Heart right ventricle (tissue), 16 donors: ENCODE data around the gene TOP1. TPM values are rescaled to one million over a fixed set of nuclear protein-coding genes. Genes with fewer than 3 reads are reported as not detected.

Experiments used
- ATAC-seq, 8 donors: fragments of 200-7000 bp; cut with Tn5 transposase; one replicate each; pipeline ENCODE4 v1.9.1; 2020; ENCODE audit warnings: mild to moderate bottlenecking in 8 of 8, moderate library complexity in 8 of 8, moderate number of reproducible peaks in 1 of 8
- DNase-seq, 2 donors: peaks; one replicate each; pipeline ENCODE4 v3.0.0-alpha.2; 2020
- H3K27ac ChIP-seq, 10 donors: fragments of 200-600 bp; sonication (generic) in 2 of 10; one replicate each; pipeline versions ENCODE4 v1.5.0 to v1.8.0; 2020 to 2022; ENCODE audit warnings: mild to moderate bottlenecking in 3 of 10
- H3K27me3 ChIP-seq, 7 donors: fragments of 200-600 bp; one replicate each; pipeline ENCODE4 v1.8.0; 2021 to 2022; ENCODE audit warnings: mild to moderate bottlenecking in 2 of 7
- H3K36me3 ChIP-seq, 9 donors: fragments of 200-600 bp; sonication (generic) in 1 of 9; one replicate each; pipeline versions ENCODE4 v1.5.0 to v1.8.0; 2020 to 2022; ENCODE audit warnings: mild to moderate bottlenecking in 2 of 9
- H3K4me1 ChIP-seq, 9 donors: fragments of 200-600 bp; sonication (generic) in 1 of 9; one replicate each; pipeline versions ENCODE4 v1.5.0 to v1.8.0; 2020 to 2022; ENCODE audit warnings: mild to moderate bottlenecking in 4 of 9
- H3K4me3 ChIP-seq, 10 donors: fragments of 200-600 bp; sonication (generic) in 2 of 10; one replicate each; pipeline versions ENCODE4 v1.5.0 to v1.8.0; 2020 to 2022; ENCODE audit warnings: mild to moderate bottlenecking in 7 of 10, moderate library complexity in 2 of 10
- H3K9me3 ChIP-seq, 11 donors: fragments of 200-600 bp in 10 of 11; sonication (generic) in 2 of 11; one replicate each; pipeline versions ENCODE4 v1.5.0 to v1.8.0; 2013 to 2022; ENCODE audit warnings: mild to moderate bottlenecking in 2 of 11, control low read depth in 1 of 11, moderate library complexity in 1 of 11
- CTCF ChIP-seq, 9 donors: fragments of 200-600 bp; sonication (generic) in 2 of 9; IDR thresholded peaks; one replicate each; pipeline versions ENCODE4 v1.5.0 to v1.8.0; 2021 to 2022; ENCODE audit warnings: antibody characterized with exemption in 9 of 9, mild to moderate bottlenecking in 5 of 9, moderate library complexity in 1 of 9
- WGBS, 2 donors: extraction: QIAGEN DNeasy Blood & Tissue Kit; methylation state at CpG; one replicate each; pipeline ENCODE4 v1.1.7; 2013; ENCODE audit warnings: inconsistent platforms in 1 of 2; 5-methylcytosine and 5-hydroxymethylcytosine counted together
- intact Hi-C, 10 donors: fragments of 100-400 bp; cut with DNase I; formaldehyde crosslinking; loops; one replicate each; pipeline versions ENCODE4 v1.11.1 to v1.14.2; 2022
- long read RNA-seq, 3 donors: library from polyadenylated mRNA; unstranded; transcript quantifications; one replicate each; pipeline ENCODE4 v2.0.0, GENCODE V29; 2020 to 2021
- polyA plus RNA-seq, 2 donors: library from polyadenylated mRNA; stranded (reverse); fragments of 200-250 nt; gene quantifications; one replicate each; pipeline ENCODE4 v1.2.3, GENCODE V29; 2013
- total RNA-seq, 10 donors: library from RNA; stranded (reverse); fragmentation: NEBNext Ultra II Directional in 3 of 10; extraction: Animal tissue kit (Norgen Biotek cat#: 25700) in 3 of 10; gene quantifications; one replicate each; pipeline versions ENCODE4 v1.2.1 to v1.2.4, GENCODE V29; 2021 to 2023
- donor health status: Arrhythmogenic right ventricular cardiomyopathy.
- donor health status: ischemic (EF 13 %, LVEDD 7.1; RV severe dilation, severe dysfunction).
- donor health status: healthy with polysubstance abuse.
- donor health status: DM: no; HTN: yes; CAD: no.
- donor health status: DM: no; HTN: no; CAD: no.
- donor health status: ischemic (EF 25% LVEDD 6.9; RV normal size, moderate dysfunction).
- donor health status: ischemic (EF 25% LVEDD 5.7; RV mildly dilated, moderate dysfunction).
- donor health status: healthy.
- donor health status: DM: yes; HTN: yes; CAD: no.
- donor health status: Ischemic cardiomyopathy.
- donor health status: ischemic (EF 35%, LVEDD 5.7; RV mildly dilated, moderate dysfunction).
- donor health status: nonischemic (EF 11% LVEDD 7.7; RV severe dilation, severe dysfunction).
- donor health status: DM: yes; HTN: yes; CAD: no.
- donor health status: PGD.
- donor health status: ischemic (EF 29% LVEDD 5.4; RV normal size, mild dysfunction).
- donor health status: nonischemic (EF 23%, LVEDD 6.1; RV moderate dilation, normal function).

The TOP1 gene
- total RNA-seq (10 to 100 TPM; 19.3 to 28.3 (median 23.8) TPM), polyA plus RNA-seq (10 to 100 TPM; 13.5 to 15.0 TPM)
- long read RNA-seq, donor 1, transcript TOP1-201 (21 exons, 3,738 nt), result major isoform, 8 of 15 reads
- long read RNA-seq, donor 1, partial matches to known transcripts, result 6 of 15 reads
- long read RNA-seq, donor 1, other reads (novel, unspliced or antisense), result 1 of 15 reads
- long read RNA-seq, donor 2, partial matches to known transcripts, result 10 of 12 reads
- long read RNA-seq, donor 2, other reads (novel, unspliced or antisense), result 2 of 12 reads
- long read RNA-seq, donor 3, partial matches to known transcripts, result 15 of 15 reads
- long read RNA-seq, donor 3, other reads (novel, unspliced or antisense), result 0 of 15 reads

- ATAC-seq, result peak; percentile 98 to 99 (median 99)
- intact Hi-C loops, result loop anchor here in 4 of 10 donors (1.0 to 10.0 kb wide), 5 partner anchors 14 to 49 kb away; no protein-coding TSS in a partner anchor
Observed at GRCh38 chr20:41028359-41029149, at the start of gene TOP1. Gene TOP1 (plus strand): TSS chr20:41028822. CDS start chr20:41029068, 246 bp downstream.

GRCh38 chr20:40979247-40979646 lies 49.4 kb upstream of the TOP1 start:
- no peak for TF ChIP-seq CTCF (IDR thresholded peaks at IDR 0.05)
- ATAC-seq (no peak), DNase-seq (no peak)
- 91 to 96% methylated on average over 2 of the region's 2 CpGs for WGBS, 2 donors
- Histone ChIP-seq H3K4me3 (no peak overlapping the region), H3K9me3 (peaks cover 0 to 27% (median 19%) of the 10 kb centered on the region in 11 donors), H3K4me1 (no peaks in the 10 kb centered on the region), H3K27me3 (peaks cover 0 to 6% (median 0%) of the 10 kb centered on the region in 7 donors), H3K36me3 (no peaks in the 10 kb centered on the region), H3K27ac (no peak overlapping the region)
- intact Hi-C loops, result loop anchor here in 3 of 10 donors (10.0 kb wide), 2 partner anchors 356 to 366 kb away; partner anchors contain the start of gene LPIN3 (in 2 of the 3)

More at GRCh38 chr20:41028359-41029149, at the start of gene TOP1:
- 0% methylated on average over 81 to 85 of the region's 85 CpGs for WGBS, 2 donors
- Histone ChIP-seq H3K4me1 (peaks cover 6 to 51% (median 43%) of the 10 kb centered on the region in 9 donors), H3K36me3 (peaks cover 0 to 11% (median 0%) of the 10 kb centered on the region in 9 donors), H3K4me3 (peak within 1 kb of the TSS; percentile 81 to 100 (median 92)), H3K9me3 (no peaks in the 10 kb centered on the region), H3K27ac (peak within 1 kb of the TSS; percentile 90 to 100 (median 97)), H3K27me3 (no peaks in the 10 kb centered on the region)
- peak; percentile 100 for DNase-seq
- peak in 3 of 9 donors; percentile 14 to 25 (median 18) for TF ChIP-seq CTCF (IDR thresholded peaks at IDR 0.05)

GRCh38 chr20:40980106-40980827 lies 48.4 kb upstream of the TOP1 start:
- intact Hi-C loops, result no loop called here
- no peak for ATAC-seq
- no peak overlapping the region for H3K27ac ChIP-seq
- no peak for DNase-seq
- H3K4me1 ChIP-seq, result no peaks in the 10 kb centered on the region
- no peak for TF ChIP-seq CTCF (IDR thresholded peaks at IDR 0.05)
- no peak overlapping the region for H3K4me3 ChIP-seq
- H3K9me3 ChIP-seq, result peaks cover 0 to 27% (median 19%) of the 10 kb centered on the region in 11 donors
- no peaks in the 10 kb centered on the region for H3K36me3 ChIP-seq
- 92 to 93% methylated on average over 4 of the region's 4 CpGs for WGBS, 2 donors
- no peaks in the 10 kb centered on the region for H3K27me3 ChIP-seq
